ENCODE results near the gene ABCA8.
"Not testable (repeated sequence)": the region's sequence is repeated elsewhere in the genome, so short reads cannot be mapped to it uniquely, and the experiment has no call there.

The ABCA8 gene

GRCh38 chr17:68847711-68848110 lies 107.5 kb downstream of the ABCA8 start:
- no peak for DNase-seq (ENCODE audit: low read depth, low spot score)
- H3K4me3 ChIP-seq (ENCODE audit: low read length): no peak overlapping the region

- no peak overlapping the region for H3K4me3 ChIP-seq (ENCODE audit: low read length)
- DNase-seq (ENCODE audit: low read depth, low spot score): no peak
These were observed 111.7 kb downstream of the ABCA8 start for GRCh38 chr17:68843522-68843921.

- no peak for DNase-seq (ENCODE audit: low read depth, low spot score)
- H3K4me3 ChIP-seq (ENCODE audit: low read length): no peak overlapping the region
These were observed 115.1 kb downstream of the ABCA8 start for GRCh38 chr17:68840073-68840472.

- no peak overlapping the region for H3K4me3 ChIP-seq (ENCODE audit: low read length)
- no peak for DNase-seq (ENCODE audit: low read depth, low spot score)
These were observed 120.1 kb downstream of the ABCA8 start for GRCh38 chr17:68835071-68835470.

GRCh38 chr17:68834328-68834836 lies 120.8 kb downstream of the ABCA8 start:
- no peak overlapping the region for H3K4me3 ChIP-seq (ENCODE audit: low read length)
- no peak for DNase-seq (ENCODE audit: low read depth, low spot score)

- H3K4me3 ChIP-seq (ENCODE audit: low read length): no peak overlapping the region
- no peak for DNase-seq (ENCODE audit: low read depth, low spot score)
These were observed 122.9 kb downstream of the ABCA8 start for GRCh38 chr17:68832109-68832802.

- DNase-seq (ENCODE audit: low read depth, low spot score): no peak
- H3K4me3 ChIP-seq (ENCODE audit: low read length): no peak overlapping the region
These were observed 124.0 kb downstream of the ABCA8 start for GRCh38 chr17:68831170-68831569.

GRCh38 chr17:68830313-68830712 lies 124.9 kb downstream of the ABCA8 start:
- no peak overlapping the region for H3K4me3 ChIP-seq (ENCODE audit: low read length)

GRCh38 chr17:68829211-68829610 lies 126.0 kb downstream of the ABCA8 start:
- DNase-seq (ENCODE audit: low read depth, low spot score): no peak
- H3K4me3 ChIP-seq (ENCODE audit: low read length): no peak overlapping the region

More at GRCh38 chr17:68830313-68830712, 124.9 kb downstream of the ABCA8 start:
- no peak for DNase-seq (ENCODE audit: low read depth, low spot score)

- no peak for DNase-seq (ENCODE audit: low read depth, low spot score)
- H3K4me3 ChIP-seq (ENCODE audit: low read length): no peak overlapping the region
These were observed 130.5 kb downstream of the ABCA8 start for GRCh38 chr17:68824707-68825106.

GRCh38 chr17:68824185-68824584 lies 131.0 kb downstream of the ABCA8 start:
- not testable (repeated sequence) for H3K4me3 ChIP-seq (ENCODE audit: low read length); DNase-seq (ENCODE audit: low read depth, low spot score)

GRCh38 chr17:68822719-68823289 lies 132.4 kb downstream of the ABCA8 start:
- DNase-seq (ENCODE audit: low read depth, low spot score): no peak
- no peak overlapping the region for H3K4me3 ChIP-seq (ENCODE audit: low read length)

- no peak overlapping the region for H3K4me3 ChIP-seq (ENCODE audit: low read length)
- DNase-seq (ENCODE audit: low read depth, low spot score): no peak
These were observed 133.1 kb downstream of the ABCA8 start for GRCh38 chr17:68821860-68822696.

GRCh38 chr17:68820825-68821481 lies 134.2 kb downstream of the ABCA8 start:
- H3K4me3 ChIP-seq (ENCODE audit: low read length): no peak overlapping the region
- DNase-seq (ENCODE audit: low read depth, low spot score): no peak

- DNase-seq (ENCODE audit: low read depth, low spot score): no peak
- H3K4me3 ChIP-seq (ENCODE audit: low read length): no peak overlapping the region
These were observed 134.7 kb downstream of the ABCA8 start for GRCh38 chr17:68820476-68820824.

GRCh38 chr17:68819465-68819864 lies 135.7 kb downstream of the ABCA8 start:
- H3K4me3 ChIP-seq (ENCODE audit: low read length): no peak overlapping the region
- no peak for DNase-seq (ENCODE audit: low read depth, low spot score)
